ENCODE results near the gene OGFRL1.

DNA sequence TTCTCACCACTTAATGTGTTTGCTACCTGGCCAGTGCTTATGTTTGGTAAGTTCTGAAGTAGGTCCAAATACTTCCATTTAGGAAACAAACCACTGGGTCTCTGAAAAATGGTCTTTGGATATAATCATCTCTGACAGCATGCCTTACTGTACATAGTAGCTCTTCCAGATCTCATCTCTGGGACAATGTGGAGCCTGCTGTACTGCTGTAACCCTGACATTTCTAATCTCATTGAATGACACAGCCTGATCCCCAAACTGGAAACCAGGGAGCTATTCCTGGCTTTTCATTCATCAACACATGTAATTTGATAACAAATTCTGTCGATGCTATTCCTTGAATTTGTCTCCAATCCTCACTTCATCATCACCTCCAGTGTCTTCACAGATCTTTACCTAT is 23.5 kb downstream of the OGFRL1 start:
- TF ChIP-seq, protein P1, sequence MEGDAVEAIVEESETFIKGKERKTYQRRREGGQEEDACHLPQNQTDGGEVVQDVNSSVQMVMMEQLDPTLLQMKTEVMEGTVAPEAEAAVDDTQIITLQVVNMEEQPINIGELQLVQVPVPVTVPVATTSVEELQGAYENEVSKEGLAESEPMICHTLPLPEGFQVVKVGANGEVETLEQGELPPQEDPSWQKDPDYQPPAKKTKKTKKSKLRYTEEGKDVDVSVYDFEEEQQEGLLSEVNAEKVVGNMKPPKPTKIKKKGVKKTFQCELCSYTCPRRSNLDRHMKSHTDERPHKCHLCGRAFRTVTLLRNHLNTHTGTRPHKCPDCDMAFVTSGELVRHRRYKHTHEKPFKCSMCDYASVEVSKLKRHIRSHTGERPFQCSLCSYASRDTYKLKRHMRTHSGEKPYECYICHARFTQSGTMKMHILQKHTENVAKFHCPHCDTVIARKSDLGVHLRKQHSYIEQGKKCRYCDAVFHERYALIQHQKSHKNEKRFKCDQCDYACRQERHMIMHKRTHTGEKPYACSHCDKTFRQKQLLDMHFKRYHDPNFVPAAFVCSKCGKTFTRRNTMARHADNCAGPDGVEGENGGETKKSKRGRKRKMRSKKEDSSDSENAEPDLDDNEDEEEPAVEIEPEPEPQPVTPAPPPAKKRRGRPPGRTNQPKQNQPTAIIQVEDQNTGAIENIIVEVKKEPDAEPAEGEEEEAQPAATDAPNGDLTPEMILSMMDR (IDR thresholded peaks at IDR 0.05; ENCODE audit: poor library complexity), result no peak
- TF ChIP-seq EZH2 (IDR thresholded peaks at IDR 0.05; ENCODE audit: borderline replicate concordance), result no peak

Data from hepatocyte (in vitro differentiated cells).